GM19023 (cell line): ENCODE data around the gene FRMD3.

ENCODE experiments used
- ATAC-seq: cut with Tn5 transposase; IDR thresholded peaks from one replicate; pipeline ENCODE4 v1.9.1; 2021; ENCODE audit warnings: mild to moderate bottlenecking, moderate library complexity; ENCODE audit not compliant: unreplicated experiment

FRMD3 gene

DNA sequence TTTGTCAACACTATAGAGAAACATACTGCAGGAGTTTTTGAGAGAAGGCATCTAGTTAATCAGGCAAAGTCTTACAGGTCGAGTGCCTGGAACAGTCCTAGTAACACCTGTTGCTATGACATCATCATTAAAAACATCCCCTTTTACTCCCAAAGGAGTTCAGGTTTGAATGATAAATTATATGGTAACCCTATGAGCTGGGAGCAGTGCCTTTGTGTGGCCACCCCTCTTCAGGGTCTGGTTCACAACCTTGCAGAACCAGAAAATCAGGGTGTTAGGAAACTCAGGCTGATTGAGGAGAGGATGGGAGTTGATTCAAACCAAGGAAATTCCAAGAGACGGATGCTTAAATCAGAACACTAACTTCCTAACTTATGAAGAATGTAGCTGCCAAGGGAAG, 296.1 kb downstream of the FRMD3 start:
- no peak for ATAC-seq

DNA sequence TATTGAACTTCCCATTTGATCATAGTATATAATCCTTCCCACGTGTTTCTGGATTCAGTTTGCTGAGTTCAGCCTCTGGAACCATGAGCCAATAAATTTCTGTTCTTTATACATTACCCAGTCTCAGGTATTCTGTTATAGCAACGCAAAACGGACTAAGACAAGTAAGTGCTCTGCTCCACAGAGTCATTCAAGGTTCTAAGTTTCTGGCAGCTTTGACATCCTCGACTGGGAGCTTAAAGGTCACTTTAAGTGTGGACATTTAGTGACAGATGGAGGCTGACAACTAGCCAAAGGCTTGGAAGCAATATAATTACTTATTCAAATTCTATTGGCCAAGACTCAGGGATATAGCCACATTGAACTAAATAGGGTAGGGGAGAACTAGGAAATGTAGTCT, 297.5 kb downstream of the FRMD3 start:
- ATAC-seq = no peak

GRCh38 chr9:83239747-83240146, 298.5 kb downstream of the FRMD3 start:
- ATAC-seq = no peak

DNA sequence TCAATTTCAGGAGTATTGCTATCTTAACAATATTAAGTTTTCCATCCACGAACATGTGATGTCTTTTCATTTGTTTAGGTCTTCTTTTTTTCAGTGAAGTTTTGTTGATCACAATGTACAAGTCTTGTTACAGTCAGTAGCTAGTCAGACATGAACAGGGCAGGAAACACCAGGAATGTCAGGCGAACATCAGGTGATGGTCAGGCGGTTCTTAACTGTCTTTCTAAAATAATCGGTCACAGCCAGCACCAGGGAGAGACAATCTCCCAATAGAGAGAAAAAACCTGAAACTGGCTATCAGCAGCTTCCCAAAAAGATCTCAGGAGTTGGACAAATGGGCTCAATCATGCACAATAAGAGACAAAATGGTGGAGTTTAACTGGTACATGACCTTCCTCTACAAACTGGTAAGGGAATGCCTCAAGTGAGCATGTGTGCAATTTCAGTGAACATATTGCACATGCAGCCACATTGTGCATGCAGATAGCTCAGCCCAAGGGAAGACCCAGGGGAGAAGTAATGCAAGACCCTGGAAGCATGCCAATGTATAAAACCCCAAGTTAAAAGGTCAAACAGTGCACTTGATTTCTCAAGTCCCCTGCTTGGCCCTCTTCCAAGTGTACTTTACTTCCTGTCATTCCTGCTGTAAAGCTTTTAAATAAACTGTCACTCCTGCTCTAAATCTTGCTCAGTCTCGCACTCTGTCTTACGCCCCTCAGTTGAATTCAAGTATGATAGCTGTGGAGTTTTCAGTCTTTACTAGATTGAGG, 299.1 kb downstream of the FRMD3 start:
- no peak for ATAC-seq

DNA sequence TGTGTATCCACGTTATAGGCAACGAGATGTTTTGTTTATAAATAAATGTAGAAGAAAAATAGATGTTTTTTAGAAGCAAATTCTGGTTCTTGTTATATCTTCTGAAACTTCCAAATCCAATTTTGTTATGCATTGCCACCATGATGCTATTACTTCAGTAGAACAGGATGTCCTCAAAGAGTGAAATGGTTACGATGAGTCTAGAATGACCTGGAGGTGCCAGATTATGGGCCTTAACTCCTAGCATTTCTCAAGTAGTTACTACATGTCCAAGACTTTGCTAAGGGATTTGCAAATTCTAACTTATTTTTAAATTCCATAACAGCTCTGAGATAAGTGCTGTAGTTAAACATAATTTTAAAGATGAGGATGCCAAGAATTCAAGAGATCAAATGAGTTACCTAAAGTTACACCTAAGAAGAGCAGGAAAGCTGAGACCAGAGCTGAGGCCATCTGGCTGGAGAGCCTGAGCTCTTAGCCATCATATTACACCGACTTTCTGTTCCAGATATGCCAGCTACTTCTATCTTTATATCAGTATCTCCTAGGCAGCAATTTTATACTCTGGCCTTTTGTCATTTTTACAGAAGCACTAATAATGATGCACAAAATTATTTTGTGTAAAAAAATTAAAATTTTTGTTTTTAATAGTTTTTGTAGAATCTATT, 302.0 kb downstream of the FRMD3 start:
- no peak for ATAC-seq

DNA sequence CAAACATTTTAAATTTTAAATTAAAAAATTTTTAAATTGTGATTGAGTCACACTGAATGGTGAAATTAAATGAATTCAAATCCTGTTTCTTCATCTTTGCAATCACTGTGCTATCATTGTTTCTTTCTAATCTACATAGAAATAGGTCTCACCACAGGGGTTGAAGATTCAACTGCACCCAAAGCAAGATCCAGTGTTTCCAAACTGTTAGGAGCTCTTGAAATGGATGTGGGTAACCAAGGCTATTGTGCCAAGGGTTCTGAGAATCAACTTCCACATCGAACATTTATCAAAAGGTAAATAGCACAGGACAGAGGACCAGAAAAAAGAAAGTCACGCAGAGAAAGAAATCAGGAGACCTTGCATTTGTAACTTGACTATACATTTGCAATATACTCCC, 302.7 kb downstream of the FRMD3 start:
- no peak for ATAC-seq

GRCh38 chr9:83234541-83234940, 303.7 kb downstream of the FRMD3 start:
- no peak for ATAC-seq

GRCh38 chr9:83233647-83234046, 304.6 kb downstream of the FRMD3 start:
- ATAC-seq = no peak

DNA sequence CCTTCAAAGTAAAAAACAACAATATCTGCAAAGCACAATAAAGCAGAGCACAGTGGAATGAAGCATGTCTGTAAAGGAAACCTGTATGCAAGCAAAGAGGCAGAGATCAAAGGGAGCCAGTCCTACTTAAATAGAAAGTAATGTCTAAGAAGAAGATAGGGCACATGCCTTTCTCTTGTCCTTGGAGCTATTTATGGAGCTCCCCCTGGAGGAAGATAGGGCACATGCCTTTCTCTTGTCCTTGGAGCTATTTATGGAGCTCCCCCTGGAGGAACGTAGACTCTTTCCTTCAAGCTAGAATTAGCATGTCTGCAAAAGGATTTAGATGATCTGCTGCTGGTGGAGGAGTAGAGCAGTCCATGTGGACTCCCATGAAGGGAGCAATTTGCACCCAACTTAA, 307.2 kb downstream of the FRMD3 start:
- no peak for ATAC-seq

GRCh38 chr9:83220730-83221129, 317.5 kb downstream of the FRMD3 start:
- ATAC-seq = peak; percentile 94

GRCh38 chr9:83219924-83220438, 318.2 kb downstream of the FRMD3 start:
- ATAC-seq = no peak

GRCh38 chr9:83219154-83219923, 318.9 kb downstream of the FRMD3 start:
- ATAC-seq = no peak

DNA sequence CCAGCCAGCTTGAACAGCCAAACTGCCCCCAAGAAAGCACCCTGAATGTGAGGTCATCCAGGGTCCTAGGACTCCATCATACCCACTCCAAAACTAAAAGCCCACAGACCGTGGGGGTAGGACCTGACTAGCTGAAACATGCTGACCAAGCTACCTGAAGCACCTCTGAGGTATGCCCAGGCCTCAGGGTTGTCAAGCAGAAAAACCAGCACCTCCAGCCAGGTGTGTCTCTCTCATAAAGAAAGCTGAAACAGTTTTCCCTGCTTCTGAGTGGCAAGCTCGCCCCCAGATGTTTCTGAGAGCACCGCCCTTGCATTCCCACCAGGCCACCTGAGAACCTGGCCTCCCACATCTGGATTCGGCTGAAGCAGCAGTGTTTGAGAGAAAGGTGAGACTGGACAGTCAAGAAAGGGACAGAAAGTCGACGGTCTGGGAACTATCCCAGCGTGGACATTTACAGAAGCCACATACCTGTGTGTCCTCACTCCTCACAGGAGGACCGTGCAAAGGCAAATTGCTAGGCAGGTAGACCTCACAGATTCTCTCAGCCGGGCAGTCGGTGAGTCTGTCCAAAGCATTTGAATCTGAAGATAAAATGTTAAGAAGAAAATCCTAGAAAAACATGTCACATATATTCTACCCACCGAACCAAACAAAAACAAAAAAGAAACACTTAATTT, 319.6 kb downstream of the FRMD3 start:
- ATAC-seq = no peak

DNA sequence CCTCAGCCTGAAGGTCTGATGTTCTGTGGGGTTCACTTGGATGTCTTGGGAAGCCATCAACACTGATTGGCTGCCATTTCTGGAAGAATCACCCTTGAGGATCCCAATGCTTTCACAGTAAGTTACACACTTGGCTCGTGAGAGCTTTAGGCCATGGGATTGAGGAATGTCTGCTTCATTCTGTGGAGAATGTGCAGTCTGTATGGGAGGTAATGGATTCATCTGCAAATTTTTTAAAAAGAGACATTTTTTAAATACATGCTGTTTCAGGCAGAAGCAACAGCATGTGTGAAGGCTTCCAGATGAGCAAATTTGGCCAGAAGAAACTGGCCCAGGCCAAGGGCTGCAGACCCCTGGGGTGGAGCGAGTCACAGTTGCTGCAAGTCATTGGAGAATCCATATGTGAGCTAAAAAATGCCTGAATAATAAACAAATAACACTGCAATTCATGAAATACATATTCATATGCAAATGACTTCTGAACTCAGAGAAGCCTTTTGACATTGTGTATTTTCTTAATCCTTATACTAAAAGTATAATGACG, 328.9 kb downstream of the FRMD3 start:
- ATAC-seq = no peak

- no peak for ATAC-seq
These were observed 329.9 kb downstream of the FRMD3 start for GRCh38 chr9:83208065-83208850.

GRCh38 chr9:83204047-83204446, 334.2 kb downstream of the FRMD3 start:
- no peak for ATAC-seq

- no peak for ATAC-seq
These were observed 337.7 kb downstream of the FRMD3 start for GRCh38 chr9:83200531-83200930.

GRCh38 chr9:83199832-83200231, 338.4 kb downstream of the FRMD3 start:
- no peak for ATAC-seq

GRCh38 chr9:83199240-83199639, 339.0 kb downstream of the FRMD3 start:
- ATAC-seq = no peak

DNA sequence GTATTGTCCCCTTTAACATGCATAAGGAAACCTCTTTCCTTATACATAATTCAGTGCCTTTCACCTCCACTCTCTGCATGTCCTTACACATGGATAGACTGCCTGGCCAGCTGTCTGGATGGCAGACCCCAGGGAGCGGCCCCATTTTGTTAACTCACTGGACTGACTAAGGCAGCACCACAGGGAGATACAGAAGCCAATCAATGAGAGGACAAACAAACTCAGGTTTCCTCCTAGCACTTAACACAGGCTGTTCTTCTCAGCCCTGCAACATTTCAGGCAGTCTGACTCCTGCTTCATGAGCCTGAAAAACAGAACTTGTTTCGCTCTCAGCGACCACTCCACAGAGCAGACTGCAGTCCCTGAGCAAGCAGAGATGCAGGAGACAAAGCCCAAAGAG, 339.8 kb downstream of the FRMD3 start:
- ATAC-seq = no peak
